Parathyroid adenoma (tissue), 2 donors: Measurements from ENCODE around the gene CHURC1.

Experiments
- H2AFZ ChIP-seq: fragments of 300-600 bp; sonication (generic); one replicate; pipeline ENCODE4 v1.7.0; 2017; ENCODE audit warnings: antibody characterized with exemption, mild to moderate bottlenecking
- H3K27ac ChIP-seq: fragments of 300-600 bp; sonication (generic); one replicate; pipeline ENCODE4 v1.7.0; 2017
- H3K27me3 ChIP-seq: fragments of 300-600 bp; sonication (generic); one replicate; pipeline ENCODE4 v1.7.0; 2017; ENCODE audit warnings: low read length; ENCODE audit not compliant: control insufficient read depth, insufficient read depth
- H3K36me3 ChIP-seq: fragments of 300-600 bp; sonication (generic); one replicate; pipeline ENCODE4 v1.7.0; 2017; ENCODE audit warnings: low read length; ENCODE audit not compliant: control insufficient read depth, insufficient read depth
- H3K4me1 ChIP-seq: fragments of 300-600 bp; sonication (generic); one replicate; pipeline ENCODE4 v1.7.0; 2017; ENCODE audit warnings: control low read depth
- H3K4me2 ChIP-seq: fragments of 300-600 bp; sonication (generic); one replicate; pipeline ENCODE4 v1.7.0; 2017; ENCODE audit warnings: low read length
- H3K4me3 ChIP-seq: fragments of 300-600 bp; sonication (generic); one replicate; pipeline ENCODE4 v1.7.0; 2017; ENCODE audit warnings: low read depth, low read length
- H3K79me2 ChIP-seq: fragments of 300-600 bp; sonication (generic); one replicate; pipeline ENCODE4 v1.7.0; 2017; ENCODE audit warnings: control low read depth
- H3K9ac ChIP-seq: fragments of 300-600 bp; sonication (generic); one replicate; pipeline ENCODE4 v1.7.0; 2017; ENCODE audit warnings: mild to moderate bottlenecking
- H3K9me3 ChIP-seq: fragments of 300-600 bp; sonication (generic); one replicate; pipeline ENCODE4 v1.7.0; 2017; ENCODE audit warnings: low read length; ENCODE audit not compliant: control insufficient read depth
- CTCF ChIP-seq: fragments of 300-600 bp; sonication (generic); IDR thresholded peaks from one replicate; pipeline ENCODE4 v1.7.0; 2017; ENCODE audit warnings: antibody characterized with exemption, mild to moderate bottlenecking
- donor health status: primary hyperparathyroidism.

CHURC1 gene

GRCh38 chr14:64937171-64937820, 23.0 kb downstream of the CHURC1 start:
- peaks cover 54% of the 10 kb centered on the region for H3K4me1 ChIP-seq
- H3K4me2 ChIP-seq: peak overlapping the region; percentile 41
- H2AFZ ChIP-seq: no peak overlapping the region
- H3K27ac ChIP-seq: peak overlapping the region; percentile 77
- no peaks in the 10 kb centered on the region for H3K9me3 ChIP-seq
- H3K27me3 ChIP-seq: no peaks in the 10 kb centered on the region
- H3K9ac ChIP-seq: no peak overlapping the region
- no peaks in the 10 kb centered on the region for H3K36me3 ChIP-seq
- peaks cover 2% of the 10 kb centered on the region for H3K79me2 ChIP-seq
- TF ChIP-seq CTCF: no peak
- H3K4me3 ChIP-seq: peak overlapping the region; percentile 15

GRCh38 chr14:64937821-64938193, 23.6 kb downstream of the CHURC1 start:
- H3K36me3 ChIP-seq: no peaks in the 10 kb centered on the region
- peaks cover 54% of the 10 kb centered on the region for H3K4me1 ChIP-seq
- H3K4me3 ChIP-seq: no peak overlapping the region
- H3K27me3 ChIP-seq: no peaks in the 10 kb centered on the region
- H3K4me2 ChIP-seq: no peak overlapping the region
- no peaks in the 10 kb centered on the region for H3K9me3 ChIP-seq
- no peak overlapping the region for H3K9ac ChIP-seq
- peak overlapping the region; percentile 77 for H3K27ac ChIP-seq
- peak; percentile 54 for TF ChIP-seq CTCF
- no peak overlapping the region for H2AFZ ChIP-seq
- peaks cover 2% of the 10 kb centered on the region for H3K79me2 ChIP-seq

DNA sequence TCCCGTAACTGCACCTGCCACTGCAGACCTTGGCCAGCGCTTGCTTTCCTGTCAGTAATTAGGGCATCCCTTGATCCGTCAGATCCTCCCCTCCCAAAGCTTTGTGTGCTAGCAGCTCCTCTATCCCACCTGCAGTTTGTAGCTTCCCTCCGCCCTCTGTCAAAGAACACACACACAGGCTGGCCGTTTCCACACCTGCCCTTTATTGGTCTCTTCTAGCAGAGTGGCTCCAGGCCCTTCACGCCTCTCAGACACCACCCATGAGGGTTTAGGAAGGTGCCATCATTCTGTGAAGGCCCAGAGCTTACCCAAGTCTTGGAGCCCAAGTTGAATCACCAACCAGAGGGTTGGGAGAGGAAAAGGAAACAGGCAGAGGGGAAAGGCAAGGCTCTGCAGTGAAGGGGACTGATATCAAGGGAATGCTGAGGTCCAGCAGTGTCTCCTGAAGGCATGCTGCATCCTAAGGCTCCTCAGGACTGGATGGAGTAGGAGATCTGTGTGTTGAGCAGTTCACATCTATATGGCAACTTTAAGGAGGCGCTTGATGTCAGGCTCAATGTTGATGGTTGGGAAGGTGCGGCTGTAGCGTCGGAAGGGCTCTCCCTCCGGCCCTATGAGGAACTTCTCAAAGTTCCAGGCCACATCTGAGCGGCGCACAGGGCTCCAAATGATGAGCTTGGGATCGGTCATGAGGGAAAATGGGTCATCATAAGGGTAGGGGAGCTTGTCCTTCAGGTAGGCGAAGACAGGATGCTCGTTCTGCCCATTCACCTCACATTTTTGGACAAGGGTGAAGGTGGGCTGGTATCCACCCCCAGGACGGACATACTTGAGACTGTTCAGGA, 24.9 kb downstream of the CHURC1 start:
- no peak for TF ChIP-seq CTCF
- Histone ChIP-seq H3K79me2 (peaks cover 7% of the 10 kb centered on the region), H3K9me3 (no peaks in the 10 kb centered on the region), H3K4me3 (no peak overlapping the region), H2AFZ (no peak overlapping the region), H3K9ac (no peak overlapping the region), H3K27me3 (no peaks in the 10 kb centered on the region), H3K4me1 (peaks cover 52% of the 10 kb centered on the region), H3K4me2 (no peak overlapping the region), H3K36me3 (no peaks in the 10 kb centered on the region), H3K27ac (peak overlapping the region; percentile 77)

DNA sequence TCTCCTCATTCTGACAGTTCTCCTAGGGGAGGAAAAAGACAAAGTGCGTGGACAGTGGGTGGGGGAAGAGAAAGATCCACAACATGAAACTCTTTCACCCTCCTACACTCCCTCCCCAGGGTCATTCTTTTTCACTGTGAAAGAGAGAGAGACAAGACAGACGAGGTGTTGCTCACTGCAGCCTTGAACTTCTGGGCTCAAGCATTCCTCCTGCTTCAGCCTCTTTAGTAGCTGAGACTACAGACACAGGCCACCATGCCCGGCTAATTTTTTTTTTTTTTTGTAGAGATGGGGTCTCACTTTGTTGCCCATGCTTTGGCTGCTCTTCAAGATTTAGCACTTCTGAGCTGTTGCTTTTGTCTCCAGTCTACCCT, 25.5 kb downstream of the CHURC1 start:
- Histone ChIP-seq H3K9me3 (no peaks in the 10 kb centered on the region), H2AFZ (no peak overlapping the region), H3K4me2 (no peak overlapping the region), H3K9ac (no peak overlapping the region), H3K27ac (no peak overlapping the region), H3K27me3 (no peaks in the 10 kb centered on the region), H3K36me3 (no peaks in the 10 kb centered on the region), H3K4me3 (no peak overlapping the region), H3K4me1 (peaks cover 46% of the 10 kb centered on the region), H3K79me2 (peaks cover 9% of the 10 kb centered on the region)
- TF ChIP-seq CTCF: no peak
